HCT116 (cell line): ENCODE results near the gene TOB2. TPM values are rescaled to one million over a fixed set of nuclear protein-coding genes. Genes with fewer than 3 reads are reported as not detected.

Source experiments
- ATAC-seq: fragments of 200-7000 bp; cut with Tn5 transposase; 2 replicates; pipeline ENCODE4 v1.9.1; 2020; ENCODE audit warnings: mild to moderate bottlenecking, moderate library complexity
- BruUV-seq: library from RNA; stranded (reverse); fragments of 400-500 nt; replicated peaks from 2 replicates; lab custom pipeline; 2021; lab: Mats Ljungman, UMichigan
- CTCF ChIA-PET: fragments of 300-600 bp; sonication (Branson Sonifier 250); formaldehyde crosslinking; loops from one replicate; lab custom pipeline; 2021; ENCODE audit warnings: antibody characterized with exemption; lab: Charles Lee
- POLR2A ChIA-PET: fragments of 300-600, 350-600 bp; sonication (Branson Sonifier 250); formaldehyde crosslinking; loops from one replicate; lab custom pipeline; 2021; ENCODE audit warnings: antibody characterized with exemption; lab: Charles Lee
- RAD21 ChIA-PET, 2 experiments: fragments of 300-600 bp; sonication (Branson Sonifier 250); formaldehyde crosslinking; loops; one replicate each; lab custom pipeline; 2023; ENCODE audit warnings: low total read pairs in 2 of 2; ENCODE audit not compliant: uncharacterized antibody in 2 of 2, unreplicated experiment in 2 of 2, low non-redundant PET in 1 of 2; lab: Charles Lee
- DNase-seq: peaks from one replicate; pipeline ENCODE4 v3.0.0-alpha.2; 2010; ENCODE audit warnings: low read depth, low spot score
- H2AFZ ChIP-seq: fragments of 200-600 bp; shearing (Covaris generic), sonication (generic); 2 replicates; pipeline ENCODE4 v1.6.1; 2017; ENCODE audit warnings: low read depth, mixed run types, mixed read lengths, antibody characterized with exemption, low read length; ENCODE audit not compliant: poor library complexity, severe bottlenecking
- H3K27ac ChIP-seq: 2 replicates; pipeline ENCODE4 v1.5.1; 2012; ENCODE audit warnings: low read depth, low read length
- H3K27me3 ChIP-seq: fragments of 200-600 bp; sonication (generic); 2 replicates; pipeline ENCODE4 v1.6.1; 2016; ENCODE audit warnings: mixed run types, low read length, mixed read lengths; ENCODE audit not compliant: insufficient read depth
- H3K36me3 ChIP-seq, 2 experiments: fragments of 200-500 bp in 1 of 2; fragments of 200-600 bp in 1 of 2; sonication (Bioruptor generic) in 1 of 2; sonication (generic) in 1 of 2; 2 replicates each; pipeline versions ENCODE4 v1.5.1 to v1.6.1; 2014 to 2016; ENCODE audit warnings: low read length in 2 of 2, inconsistent platforms in 1 of 2, mixed read lengths in 1 of 2, mixed run types in 1 of 2; ENCODE audit not compliant: insufficient read depth in 2 of 2, control insufficient read depth in 1 of 2
- H3K4me1 ChIP-seq, 2 experiments: fragments of 200-600 bp in 1 of 2; sonication (generic) in 1 of 2; 2 replicates each; pipeline versions ENCODE4 v1.5.1 to v1.6.1; 2012 to 2017; ENCODE audit warnings: low read length in 2 of 2, inconsistent platforms in 1 of 2, mild to moderate bottlenecking in 1 of 2, mixed read lengths in 1 of 2, mixed run types in 1 of 2, moderate library complexity in 1 of 2; ENCODE audit not compliant: insufficient read depth in 2 of 2, control insufficient read depth in 1 of 2
- H3K4me2 ChIP-seq: fragments of 200-600 bp; sonication (generic); 2 replicates; pipeline ENCODE4 v1.6.1; 2017; ENCODE audit warnings: mixed run types, low read length, mixed read lengths
- H3K4me3 ChIP-seq, 2 experiments: fragments of 200-600 bp in 1 of 2; sonication (generic) in 1 of 2; replicated peaks in 1 of 2; 2 replicates each; pipeline ENCODE4 v1.5.1; 2011 to 2016; ENCODE audit warnings: low read length in 2 of 2, control low read depth in 1 of 2, low read depth in 1 of 2, mild to moderate bottlenecking in 1 of 2, mixed read lengths in 1 of 2, mixed run types in 1 of 2
- H3K79me2 ChIP-seq: fragments of 200-600 bp; sonication (generic); 2 replicates; pipeline ENCODE4 v1.6.1; 2017; ENCODE audit warnings: mild to moderate bottlenecking, mixed run types, low read length, moderate library complexity, mixed read lengths; ENCODE audit not compliant: insufficient read depth
- H3K9ac ChIP-seq: fragments of 200-600 bp; sonication (generic); 2 replicates; pipeline ENCODE4 v1.6.1; 2016; ENCODE audit warnings: low read length, mixed read lengths
- H3K9me2 ChIP-seq: fragments of 200-600 bp; sonication (generic), shearing (Covaris generic); 2 replicates; pipeline ENCODE4 v1.6.1; 2017; ENCODE audit warnings: mixed run types, mild to moderate bottlenecking, moderate library complexity; ENCODE audit not compliant: insufficient read depth
- H3K9me3 ChIP-seq, 2 experiments: fragments of 200-500 bp in 1 of 2; fragments of 200-600 bp in 1 of 2; sonication (Bioruptor generic) in 1 of 2; sonication (generic) in 1 of 2; 2 replicates each; pipeline ENCODE4 v1.6.1; 2014 to 2017; ENCODE audit warnings: low read length in 2 of 2, mixed read lengths in 2 of 2, inconsistent platforms in 1 of 2, low read depth in 1 of 2, mild to moderate bottlenecking in 1 of 2, mixed run types in 1 of 2, moderate library complexity in 1 of 2; ENCODE audit not compliant: control insufficient read depth in 1 of 2, insufficient read depth in 1 of 2
- H4K20me1 ChIP-seq: fragments of 200-600 bp; sonication (generic), shearing (Covaris generic); 2 replicates; pipeline ENCODE4 v1.6.1; 2017; ENCODE audit warnings: mixed run types, mild to moderate bottlenecking, moderate library complexity; ENCODE audit not compliant: insufficient read depth
- ATF3 ChIP-seq: IDR thresholded peaks from 2 replicates; pipeline ENCODE4 v1.6.1; 2012
- CBX3 ChIP-seq: IDR thresholded peaks from 2 replicates; pipeline ENCODE4 v1.6.1; 2012; ENCODE audit warnings: low read depth
- CEBPB ChIP-seq: IDR thresholded peaks from 2 replicates; pipeline ENCODE4 v1.6.1; 2012; ENCODE audit warnings: low read depth
- EGR1 ChIP-seq: IDR thresholded peaks from 2 replicates; pipeline ENCODE4 v1.6.1; 2012; ENCODE audit warnings: low read depth
- ELF1 ChIP-seq: IDR thresholded peaks from 2 replicates; pipeline ENCODE4 v1.6.1; 2012; ENCODE audit warnings: low read depth, borderline replicate concordance
- EZH2 ChIP-seq: fragments of 200-600 bp; sonication (generic); IDR thresholded peaks from 2 replicates; pipeline ENCODE4 v1.6.1; 2017; ENCODE audit warnings: antibody characterized with exemption, mixed run types
- EZH2phosphoT487 ChIP-seq: fragments of 200-600 bp; IDR thresholded peaks from 2 replicates; pipeline ENCODE4 v1.6.1; 2018; ENCODE audit warnings: antibody characterized with exemption, borderline replicate concordance
- FOSL1 ChIP-seq: IDR thresholded peaks from 2 replicates; pipeline ENCODE4 v1.6.1; 2012; ENCODE audit warnings: low read depth
- JUND ChIP-seq: IDR thresholded peaks from 2 replicates; pipeline ENCODE4 v1.6.1; 2012
- MAX ChIP-seq: IDR thresholded peaks from 2 replicates; pipeline ENCODE4 v1.6.1; 2012
- POLR2A ChIP-seq: IDR thresholded peaks from 2 replicates; pipeline ENCODE4 v1.7.0; 2011; ENCODE audit warnings: borderline replicate concordance; ENCODE audit not compliant: insufficient read depth, insufficient read length; ENCODE audit errors: extremely low read depth
- POLR2AphosphoS5 ChIP-seq: IDR thresholded peaks from 2 replicates; pipeline ENCODE4 v1.6.1; 2011; ENCODE audit warnings: mild to moderate bottlenecking, low read depth, low read length, moderate library complexity
- RAD21 ChIP-seq: IDR thresholded peaks from 2 replicates; pipeline ENCODE4 v1.6.1; 2012; ENCODE audit warnings: low read depth, mild to moderate bottlenecking
- REST ChIP-seq: IDR thresholded peaks from 2 replicates; pipeline ENCODE4 v1.6.1; 2012; ENCODE audit warnings: low read depth
- SP1 ChIP-seq: IDR thresholded peaks from 2 replicates; pipeline ENCODE4 v1.6.1; 2012; ENCODE audit warnings: low read depth
- SRF ChIP-seq: IDR thresholded peaks from 2 replicates; pipeline ENCODE4 v1.6.1; 2012; ENCODE audit warnings: low read depth
- TCF7L2 ChIP-seq: IDR thresholded peaks from 2 replicates; pipeline ENCODE4 v1.7.0; 2011; ENCODE audit warnings: borderline replicate concordance, inconsistent platforms; ENCODE audit not compliant: insufficient read depth, insufficient read length; ENCODE audit errors: extremely low read depth
- ZFX ChIP-seq: fragments of 450-650 bp; IDR thresholded peaks from 2 replicates; pipeline ENCODE4 v1.6.1; 2017
- ZNF274 ChIP-seq: fragments of 200-500 bp; sonication (Bioruptor generic); IDR thresholded peaks from 2 replicates; pipeline ENCODE4 v1.6.1; 2014; ENCODE audit warnings: mild to moderate bottlenecking, low read depth, low read length, inconsistent platforms
- intact Hi-C: fragments of 100-400 bp; cut with micrococcal nuclease; formaldehyde crosslinking; loops from 2 replicates; pipeline ENCODE4 v1.10.0; 2022
- total RNA-seq: library from RNA; stranded (reverse); gene quantifications from one replicate; pipeline ENCODE4 v1.2.1, GENCODE V29; 2021; ENCODE audit not compliant: unreplicated experiment

TOB2 gene
- total RNA-seq, 1 experiment from 2014 or later, result 55.2 TPM

GRCh38 chr22:41471568-41471967 is 25.0 kb upstream of the TOB2 start:
- Histone ChIP-seq H3K9ac (no peak overlapping the region), H3K36me3 (peaks cover 7 to 13% of the 10 kb centered on the region in 2 experiments; a peak in 3 of 4 replicates), H3K4me1 (peaks cover 14 to 17% of the 10 kb centered on the region in 2 experiments; a peak in 3 of 4 replicates), H3K4me3 (no peak overlapping the region), H3K9me3 (no peaks in the 10 kb centered on the region), H4K20me1 (no peaks in the 10 kb centered on the region), H2AFZ (no peak overlapping the region), H3K9me2 (no peaks in the 10 kb centered on the region), H3K27ac (no peak overlapping the region), H3K4me2 (no peak overlapping the region), H3K27me3 (no peaks in the 10 kb centered on the region), H3K79me2 (peaks cover 90% of the 10 kb centered on the region)
- ATAC-seq (no peak), DNase-seq (no peak)
- intact Hi-C loops, result no loop called here
- ChIA-PET RAD21 (no interaction called here), CTCF (no interaction called here), POLR2A (interaction anchor here (0.7 kb wide), 1 partner anchor 10 kb away, joined by 3 read pairs; no protein-coding TSS in a partner anchor)
- TF ChIP-seq ELF1 (no peak), POLR2AphosphoS5 (no peak), CEBPB (no peak), FOSL1 (no peak), EZH2phosphoT487 (no peak), SRF (no peak)
- no TSS peak for BruUV-seq

- Histone ChIP-seq H3K36me3 (peaks cover 11 to 20% of the 10 kb centered on the region in 2 experiments; a peak in 3 of 4 replicates), H3K9ac (no peak overlapping the region), H4K20me1 (no peaks in the 10 kb centered on the region), H3K4me2 (no peak overlapping the region), H3K4me1 (peaks cover 14 to 17% of the 10 kb centered on the region in 2 experiments; a peak in 3 of 4 replicates), H3K4me3 (no peak overlapping the region), H3K27me3 (no peaks in the 10 kb centered on the region), H3K27ac (no peak overlapping the region), H2AFZ (no peak overlapping the region), H3K9me3 (no peaks in the 10 kb centered on the region), H3K79me2 (peaks cover 91% of the 10 kb centered on the region), H3K9me2 (no peaks in the 10 kb centered on the region)
- ATAC-seq, result no peak
- intact Hi-C loops, result no loop called here
- TF ChIP-seq JUND, result no peak
- TF ChIP-seq TCF7L2, result no peak
- TF ChIP-seq CEBPB, result no peak
- no peak for TF ChIP-seq CBX3
- no peak for TF ChIP-seq POLR2A
- TF ChIP-seq POLR2AphosphoS5, result no peak
- no peak for TF ChIP-seq SRF
- no peak for TF ChIP-seq FOSL1
- no peak for TF ChIP-seq REST
- TF ChIP-seq EZH2, result no peak
- TF ChIP-seq SP1, result no peak
- TF ChIP-seq ATF3, result no peak
- TF ChIP-seq ZFX, result no peak
- TF ChIP-seq ZNF274, result no peak
- no peak for TF ChIP-seq RAD21
- no peak for TF ChIP-seq EGR1
- no peak for TF ChIP-seq MAX
- ChIA-PET POLR2A (no interaction called here), CTCF (no interaction called here), RAD21 (no interaction called here)
- no peak for DNase-seq
- no TSS peak for BruUV-seq
These were observed 24.3 kb upstream of the TOB2 start for GRCh38 chr22:41470886-41471285.
